ENCODE data around the gene ELOVL5.
"Not testable (repeated sequence)": the region's sequence is repeated elsewhere in the genome, so short reads cannot be mapped to it uniquely, and the experiment has no call there.

ELOVL5 gene

GRCh38 chr6:53359095-53359842, 10.5 kb upstream of the ELOVL5 start:
- peak; percentile 93 to 97 (median 95) for DNase-seq

- DNase-seq, result peak in 1 of 3 experiments; percentile 30
Measured at GRCh38 chr6:53358440-53359094, 9.8 kb upstream of the ELOVL5 start.

- DNase-seq, result no peak
Measured at GRCh38 chr6:53357576-53358360, 9.0 kb upstream of the ELOVL5 start.

- DNase-seq, result no peak
Measured at GRCh38 chr6:53353624-53354023, 4.9 kb upstream of the ELOVL5 start.

DNA sequence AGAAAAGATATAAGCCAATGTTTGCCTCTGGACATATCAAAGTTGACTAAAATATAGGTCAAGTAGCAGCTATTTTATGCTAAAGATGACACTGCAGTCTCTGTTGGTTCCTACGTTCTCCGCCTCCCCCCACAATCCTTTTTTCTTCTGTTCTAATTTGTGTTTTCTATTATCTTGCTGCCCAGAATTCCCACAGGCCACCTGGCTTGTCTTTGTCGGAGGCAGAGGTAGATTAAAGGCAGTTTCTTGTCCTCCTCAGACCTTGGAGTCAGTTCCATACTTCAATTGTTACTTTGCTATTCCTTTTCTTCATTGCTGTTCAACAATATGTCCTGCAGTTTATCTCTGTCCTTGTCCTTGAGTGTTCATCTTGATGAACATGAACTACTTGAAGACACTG, 3.6 kb upstream of the ELOVL5 start:
- no peak for DNase-seq

- DNase-seq, result no peak
Measured at GRCh38 chr6:53349209-53349693, 501 bp upstream of the ELOVL5 start.

DNA sequence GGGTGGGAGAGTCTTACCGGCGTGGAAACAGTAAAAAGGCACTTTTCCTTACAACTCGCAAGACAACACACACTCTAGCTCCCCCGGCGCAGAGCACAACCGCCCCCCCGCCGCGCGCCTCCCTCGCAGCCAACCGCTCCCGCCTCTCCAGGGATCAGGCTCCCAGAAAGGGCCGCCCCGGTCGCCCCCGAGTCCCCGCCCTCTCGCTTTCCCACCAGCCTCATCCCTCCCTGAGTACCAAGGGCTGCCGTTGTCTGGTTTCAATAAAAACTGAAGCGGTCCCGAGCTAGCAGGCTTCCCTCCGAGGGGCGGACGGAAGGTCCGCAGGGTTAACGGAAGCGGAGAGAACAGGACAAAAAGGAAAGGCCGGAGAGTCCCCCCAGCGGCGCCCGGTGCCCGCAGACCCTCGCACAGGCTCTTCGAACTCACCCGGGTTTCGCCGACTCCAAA, 804 bp downstream of the ELOVL5 start:
- DNase-seq, result peak; percentile 65 to 87 (median 86)

GRCh38 chr6:53347250-53347920, 1.4 kb downstream of the ELOVL5 start:
- peak in 2 of 3 experiments; percentile 45 to 68 for DNase-seq

- not testable (repeated sequence) for DNase-seq
Measured at GRCh38 chr6:53346049-53346448, 2.7 kb downstream of the ELOVL5 start.

DNA sequence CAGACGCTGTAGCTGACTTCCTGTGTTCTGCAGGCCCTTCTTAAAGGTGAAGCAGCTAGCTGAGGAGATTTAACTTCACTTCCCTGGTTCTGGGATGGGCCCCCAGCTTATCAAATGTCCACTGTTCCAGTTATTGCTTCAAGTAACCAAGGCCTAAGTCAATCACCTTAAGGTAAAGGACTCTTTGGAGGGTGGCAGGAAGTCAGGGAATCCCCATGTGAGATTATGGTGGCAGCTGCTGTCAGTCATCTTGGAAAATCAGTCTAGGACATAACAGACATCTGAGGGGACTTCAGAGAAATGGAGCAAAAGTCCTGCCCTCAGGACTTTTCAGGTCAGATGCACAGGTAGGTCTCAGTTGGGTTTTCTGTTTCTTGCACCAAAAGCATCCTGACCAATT, 3.8 kb downstream of the ELOVL5 start:
- DNase-seq, result no peak

DNA sequence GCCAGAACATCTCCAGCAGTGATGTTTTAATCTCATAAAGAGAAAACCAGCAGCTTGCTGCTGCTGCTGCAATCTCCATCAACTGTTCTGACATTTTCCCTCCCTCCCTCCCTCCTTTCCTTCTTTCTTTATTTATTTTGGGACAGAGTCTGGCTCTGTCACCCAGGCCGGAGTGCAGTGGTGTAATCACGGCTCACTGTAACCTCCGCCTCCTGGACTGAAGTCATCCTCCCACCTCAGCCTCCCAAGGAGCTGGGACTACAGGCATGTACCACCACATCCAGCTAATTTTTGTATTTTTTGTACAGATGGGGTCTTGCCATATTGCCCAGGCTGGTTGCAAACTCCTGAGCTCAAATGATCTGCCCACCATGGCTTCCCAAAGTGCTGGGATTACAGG, 5.7 kb downstream of the ELOVL5 start:
- DNase-seq, result no peak

GRCh38 chr6:53342217-53342616, 6.5 kb downstream of the ELOVL5 start:
- DNase-seq, result peak; percentile 5 to 58 (median 33)

- DNase-seq, result no peak
Measured at GRCh38 chr6:53340536-53340935, 8.2 kb downstream of the ELOVL5 start.

DNA sequence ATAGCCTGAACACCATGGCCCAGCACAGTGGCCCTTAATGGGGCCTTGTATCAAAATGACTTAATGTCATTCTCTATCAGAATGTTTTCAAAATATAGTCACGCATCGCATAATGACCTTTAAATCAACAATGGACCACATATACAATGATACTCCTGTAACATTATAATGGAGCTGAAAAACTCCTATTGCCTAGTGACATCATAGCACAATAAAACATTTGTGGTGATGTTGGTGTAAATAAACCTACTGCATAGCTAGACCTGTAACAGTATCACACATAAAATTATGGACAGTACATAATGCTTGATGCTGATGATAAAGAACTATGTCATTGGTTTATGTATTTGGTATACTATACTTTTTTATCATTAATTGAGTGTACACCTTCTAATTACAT, 9.3 kb downstream of the ELOVL5 start:
- no peak for DNase-seq

GRCh38 chr6:53338304-53338703, 10.4 kb downstream of the ELOVL5 start:
- DNase-seq, result no peak

- DNase-seq, result no peak
Measured at GRCh38 chr6:53336070-53336469, 12.7 kb downstream of the ELOVL5 start.

DNA sequence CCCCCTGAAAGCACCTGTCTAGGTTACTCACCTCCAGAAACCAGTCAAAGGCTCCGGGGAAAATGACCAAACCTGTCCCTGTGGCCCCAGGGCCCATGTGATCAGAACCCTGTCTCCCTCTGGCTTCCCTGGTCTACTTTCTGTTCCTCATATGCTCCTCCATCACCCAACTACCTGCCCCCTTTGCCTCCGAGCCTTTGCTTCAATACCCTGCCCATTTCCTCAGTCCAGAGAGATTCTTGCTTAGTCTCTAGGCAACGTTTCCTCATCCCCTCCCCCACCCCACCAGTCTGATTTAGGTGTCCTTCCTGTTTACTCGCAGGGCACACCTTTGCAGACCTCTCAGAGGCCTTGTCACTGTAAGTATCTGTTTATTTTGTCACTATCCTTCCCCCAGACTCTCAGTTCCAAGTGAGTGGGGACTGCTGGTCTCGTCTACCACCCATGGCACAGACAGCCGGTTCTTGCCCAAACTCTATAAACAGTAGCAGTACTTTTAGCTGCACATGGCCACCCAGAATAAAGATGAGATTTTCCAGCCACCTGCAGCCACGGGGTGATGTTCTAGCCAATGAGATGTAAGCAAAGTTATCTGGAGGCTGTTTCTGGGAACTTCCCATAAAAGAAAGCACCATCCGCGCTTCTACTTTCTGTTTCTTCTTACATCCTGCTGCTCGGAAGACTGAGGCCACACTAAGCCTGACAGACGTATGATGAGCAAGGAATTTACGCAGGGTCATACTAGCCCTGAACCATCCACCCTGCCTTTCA, 13.3 kb downstream of the ELOVL5 start:
- DNase-seq, result peak in 2 of 3 experiments; percentile 10 to 12

DNA sequence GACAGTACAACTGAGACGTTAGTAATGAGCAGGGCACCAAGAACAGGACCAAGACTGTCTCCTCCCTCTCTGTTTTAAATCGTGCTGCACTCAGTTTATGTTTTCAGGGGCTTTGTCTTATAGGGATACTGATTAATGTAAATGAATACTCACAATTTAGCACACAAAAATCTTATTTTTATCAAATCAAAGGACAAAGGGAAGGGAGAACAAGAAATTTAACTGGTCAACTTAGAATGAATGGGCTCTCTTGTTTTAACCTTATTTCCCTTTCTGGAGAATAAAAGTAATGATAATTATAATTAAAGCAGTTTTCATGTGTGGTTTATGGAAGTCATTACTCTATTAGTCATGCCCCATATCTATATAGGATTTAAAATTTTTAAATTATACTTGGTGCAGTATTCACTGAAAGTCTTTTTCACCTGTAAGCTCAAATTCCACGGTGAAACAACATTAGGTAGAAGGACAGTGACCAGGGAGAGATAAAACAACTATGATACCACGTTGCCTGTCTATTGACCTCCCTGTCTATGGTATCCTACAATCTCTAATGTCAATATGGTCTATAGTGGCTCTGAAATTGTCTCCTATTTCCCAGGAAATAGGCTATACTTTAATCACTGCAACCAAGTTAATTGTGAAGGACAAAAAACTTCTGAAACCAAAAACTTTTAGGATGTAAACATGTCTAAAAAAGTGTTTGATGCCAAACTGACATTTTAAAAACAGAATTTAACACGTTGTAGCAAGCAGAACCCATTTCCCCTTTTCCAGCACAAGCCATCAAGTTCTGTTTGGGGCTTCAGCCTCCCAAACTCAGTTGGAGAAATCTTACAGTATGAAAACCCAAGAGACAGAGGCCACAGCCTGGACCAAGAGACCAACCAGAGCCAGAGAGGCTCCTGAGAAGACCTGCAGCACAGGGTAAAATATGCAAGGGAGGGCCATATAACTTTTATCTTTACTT, 15.0 kb downstream of the ELOVL5 start:
- DNase-seq, result no peak

- no peak for DNase-seq
Measured at GRCh38 chr6:53331678-53332077, 17.1 kb downstream of the ELOVL5 start.

DNA sequence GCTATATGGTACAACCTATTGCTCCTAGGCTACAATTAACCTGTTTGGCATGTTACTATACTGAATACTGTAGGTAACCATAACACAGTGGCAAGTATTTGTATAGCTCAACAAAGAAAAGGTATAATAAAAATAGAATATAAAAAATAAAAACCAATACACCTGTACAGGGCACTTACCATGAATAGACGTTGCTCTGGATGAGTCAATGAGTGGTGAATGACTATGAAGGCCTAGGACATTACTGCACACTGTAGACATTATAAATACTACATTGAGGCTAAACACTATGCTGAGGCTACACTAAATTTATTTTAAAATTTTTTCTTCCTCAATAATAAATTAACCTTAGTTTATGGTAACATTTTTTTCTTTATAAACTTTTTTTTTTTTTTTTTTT, 18.6 kb downstream of the ELOVL5 start:
- peak in 1 of 3 experiments; percentile 21 for DNase-seq

DNA sequence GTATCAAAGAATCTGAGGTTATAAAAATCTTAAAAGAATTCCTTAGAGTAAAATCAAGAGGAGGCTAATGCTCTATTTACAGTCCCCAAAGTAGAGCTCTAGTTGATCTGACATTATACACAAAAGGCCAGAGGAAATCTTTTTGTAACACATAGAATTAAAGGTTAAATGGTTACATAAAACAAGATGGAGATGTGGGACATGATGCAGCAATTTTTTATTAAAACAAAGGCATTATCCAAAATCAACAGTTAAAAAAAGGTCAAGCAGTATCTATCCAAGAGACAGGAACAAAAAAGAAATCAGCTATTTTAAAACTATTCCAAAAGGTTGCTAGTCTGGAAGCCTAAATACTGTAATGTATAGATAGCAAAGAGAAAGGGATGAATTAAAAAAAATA, 20.4 kb downstream of the ELOVL5 start:
- no peak for DNase-seq
